GM04504 (cell line): Measurements from ENCODE around the gene GLTP.

ENCODE experiments used
- DNase-seq: peaks from one replicate; pipeline ENCODE4 v3.0.0-alpha.2; 2012; ENCODE audit warnings: low read depth

GLTP gene

GRCh38 chr12:109842021-109842420 lies 38.3 kb downstream of the GLTP start:
- no peak for DNase-seq

GRCh38 chr12:109841356-109841755 lies 39.0 kb downstream of the GLTP start:
- DNase-seq = no peak

GRCh38 chr12:109840305-109841074 lies 39.9 kb downstream of the GLTP start:
- DNase-seq = no peak

GRCh38 chr12:109839444-109839843 lies 40.9 kb downstream of the GLTP start:
- no peak for DNase-seq

GRCh38 chr12:109836916-109837315 lies 43.4 kb downstream of the GLTP start:
- DNase-seq = no peak

- no peak for DNase-seq
These were observed 44.5 kb downstream of the GLTP start for GRCh38 chr12:109835827-109836226.

- DNase-seq = no peak
These were observed 46.8 kb downstream of the GLTP start, which contains the start of gene TRPV4 for GRCh38 chr12:109833307-109834189. Gene TRPV4 (minus strand): TSS chr12:109833398. CDS start chr12:109814796, 18,602 bp downstream.

- no peak for DNase-seq
These were observed 47.6 kb downstream of the GLTP start for GRCh38 chr12:109832541-109833306.

- no peak for DNase-seq
These were observed 48.4 kb downstream of the GLTP start for GRCh38 chr12:109831929-109832328.

GRCh38 chr12:109831365-109831764 lies 49.0 kb downstream of the GLTP start:
- DNase-seq = no peak

- DNase-seq = no peak
These were observed 49.6 kb downstream of the GLTP start for GRCh38 chr12:109830718-109831117.

GRCh38 chr12:109830267-109830666 lies 50.1 kb downstream of the GLTP start:
- no peak for DNase-seq

GRCh38 chr12:109829667-109830066 lies 50.7 kb downstream of the GLTP start:
- DNase-seq = no peak

- DNase-seq = no peak
These were observed 51.4 kb downstream of the GLTP start for GRCh38 chr12:109828754-109829511.

- DNase-seq = no peak
These were observed 52.5 kb downstream of the GLTP start for GRCh38 chr12:109827566-109828550.

GRCh38 chr12:109827080-109827479 lies 53.3 kb downstream of the GLTP start:
- DNase-seq = no peak

GRCh38 chr12:109824731-109825130 lies 55.6 kb downstream of the GLTP start:
- DNase-seq = no peak

GRCh38 chr12:109822951-109823411 lies 57.4 kb downstream of the GLTP start:
- DNase-seq = no peak

- DNase-seq = no peak
These were observed 57.9 kb downstream of the GLTP start for GRCh38 chr12:109822416-109822815.

GRCh38 chr12:109821968-109822367 lies 58.4 kb downstream of the GLTP start:
- no peak for DNase-seq
